GM18951 (cell line): ENCODE measurements around the gene OR2S2.

ENCODE experiments used
- POLR2A ChIP-seq: IDR thresholded peaks from 4 replicates; pipeline ENCODE4 v1.6.1; 2011; ENCODE audit warnings: mild to moderate bottlenecking; ENCODE audit not compliant: insufficient read length, insufficient read depth; ENCODE audit errors: extremely low read depth
- in situ Hi-C: fragments of 300-500 bp; cut with MboI; formaldehyde crosslinking; loops from one replicate; pipeline ENCODE4 v1.12.0; 2022; ENCODE audit warnings: low sequenced_read_pairs, mixed read lengths, inconsistent platforms; ENCODE audit not compliant: unreplicated experiment

The OR2S2 gene

DNA sequence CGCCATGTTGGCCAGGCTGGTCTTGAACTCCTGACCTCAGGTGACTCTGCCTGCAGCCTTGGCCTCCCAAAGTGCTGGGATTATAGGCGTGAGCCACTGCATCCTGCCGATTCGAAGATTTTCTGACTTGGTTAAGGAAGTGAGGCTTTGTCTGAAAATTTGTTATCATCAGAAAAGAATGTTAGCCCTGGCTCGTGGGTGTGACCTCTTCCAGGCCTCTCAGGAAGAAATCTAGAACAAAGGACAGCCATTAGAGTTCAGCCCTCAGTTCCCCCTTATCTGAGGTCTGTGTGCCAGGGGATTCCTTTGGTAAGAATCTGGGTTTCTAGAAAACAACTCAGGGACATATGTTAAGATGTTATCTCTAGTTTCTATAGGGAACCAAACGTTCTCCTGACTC is 6.2 kb downstream of the OR2S2 start:
- in situ Hi-C loops, result no loop called here
- TF ChIP-seq POLR2A, result no peak

DNA sequence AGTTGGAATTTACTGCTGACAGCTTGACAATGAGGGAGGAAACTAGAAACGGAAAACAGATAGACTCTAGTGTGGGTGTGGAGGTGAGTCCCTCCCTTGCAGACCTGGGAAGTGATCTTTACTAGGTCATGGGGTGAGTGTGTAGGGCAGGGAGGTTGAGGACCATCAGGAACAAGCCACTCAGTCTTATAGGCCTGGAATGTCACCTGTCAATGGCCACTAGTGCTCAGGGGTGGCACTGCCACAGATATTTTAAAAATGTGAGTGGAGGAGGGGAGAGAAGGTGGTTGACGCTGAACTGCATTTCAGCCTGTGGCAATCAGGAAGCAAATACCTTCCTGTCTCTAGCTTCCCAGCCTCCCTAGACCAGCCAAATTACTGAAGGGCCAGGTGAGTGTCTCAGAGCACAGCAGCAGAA is 9.0 kb downstream of the OR2S2 start:
- in situ Hi-C loops, result no loop called here
- TF ChIP-seq POLR2A, result no peak

DNA sequence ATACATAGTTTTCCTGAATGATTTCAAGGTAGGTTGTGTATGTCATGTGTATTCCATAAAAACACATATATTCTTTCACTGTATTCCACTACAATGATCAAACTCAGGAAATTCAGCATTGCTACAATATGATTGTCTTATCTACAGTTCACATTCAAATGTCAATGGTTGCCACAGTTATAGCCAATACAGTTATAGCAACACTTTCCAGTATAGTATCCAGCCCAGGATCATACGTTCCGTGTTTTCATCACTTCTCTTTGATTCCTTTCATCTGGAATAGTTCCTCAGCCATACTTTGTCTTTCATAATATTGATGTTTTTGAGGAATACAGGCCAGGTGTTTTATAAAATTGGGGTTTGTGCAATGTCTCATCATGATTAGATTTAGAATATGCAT is 9.5 kb downstream of the OR2S2 start:
- in situ Hi-C loops, result no loop called here
- TF ChIP-seq POLR2A, result no peak

DNA sequence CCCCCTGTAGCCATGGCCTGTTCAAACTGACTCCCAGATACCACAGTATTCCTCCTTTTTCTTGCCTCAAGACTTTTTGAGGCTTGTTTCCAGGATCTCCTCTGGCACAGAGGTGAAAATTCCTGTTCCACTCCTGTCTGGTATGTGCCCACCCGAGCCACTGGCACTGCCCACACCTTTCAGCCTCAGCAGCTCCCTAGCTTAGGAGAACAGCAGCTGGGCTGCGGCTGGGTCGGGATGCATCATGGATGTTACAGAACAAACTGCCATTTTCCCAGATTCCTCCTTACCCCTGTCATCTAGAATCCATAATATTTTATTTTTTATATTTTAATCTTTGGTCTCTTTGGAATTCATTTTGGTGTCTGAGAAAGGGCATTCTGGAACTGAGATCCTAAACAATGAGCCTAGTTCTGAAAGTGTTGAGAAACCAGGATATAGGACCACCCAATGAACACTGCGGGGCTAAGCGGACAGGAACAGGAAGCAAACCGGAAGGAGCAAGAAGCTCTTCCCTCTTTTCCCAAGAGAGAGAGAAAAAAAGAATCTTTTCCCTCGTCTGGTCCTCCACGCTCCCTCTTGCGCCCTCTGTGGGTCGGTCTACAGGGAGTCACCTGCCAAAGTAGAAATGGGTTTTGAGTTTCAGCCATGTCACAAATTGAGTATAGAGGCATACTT is 12.5 kb downstream of the OR2S2 start:
- in situ Hi-C loops, result no loop called here
- TF ChIP-seq POLR2A, result no peak

DNA sequence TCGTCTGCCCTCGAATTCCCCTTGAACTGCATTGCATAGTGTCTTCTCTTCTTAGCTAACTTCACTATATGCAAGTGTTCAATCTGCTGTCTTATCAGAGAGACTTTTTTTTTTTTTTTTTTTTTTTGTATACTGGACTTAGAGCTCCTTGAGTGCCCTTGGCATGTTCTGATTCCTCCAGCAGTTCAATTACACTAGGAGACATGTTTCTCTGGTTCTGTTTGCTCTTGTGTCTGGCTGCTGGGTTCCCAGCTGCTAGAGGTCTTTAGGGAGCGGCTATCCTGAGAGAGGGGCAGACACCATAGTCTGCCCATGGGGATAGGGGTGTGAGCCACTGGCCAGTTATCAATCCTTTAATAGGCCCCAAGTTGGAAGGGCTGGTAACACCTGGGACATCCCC is 13.1 kb downstream of the OR2S2 start:
- in situ Hi-C loops, result no loop called here
- no peak for TF ChIP-seq POLR2A

DNA sequence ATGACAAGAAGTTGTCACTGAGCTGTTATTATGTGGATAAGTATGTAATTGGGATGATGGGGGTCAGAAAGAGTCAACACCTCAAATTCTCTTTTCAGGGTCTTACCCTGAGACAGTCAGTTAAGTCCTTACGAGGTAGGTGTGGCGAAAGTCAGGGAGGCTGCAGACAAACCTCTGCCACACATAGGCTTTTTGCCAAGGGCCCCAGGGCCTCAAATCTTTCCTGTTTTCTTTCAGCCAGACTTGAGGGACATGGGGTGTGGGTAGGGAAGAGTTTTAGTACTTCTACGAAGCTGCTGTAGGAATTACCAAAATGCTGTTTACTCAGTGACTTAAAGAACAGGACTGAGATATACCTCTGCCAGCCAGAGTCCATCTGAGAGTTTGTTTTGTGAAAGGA is 13.8 kb downstream of the OR2S2 start:
- in situ Hi-C loops, result no loop called here
- TF ChIP-seq POLR2A, result no peak

DNA sequence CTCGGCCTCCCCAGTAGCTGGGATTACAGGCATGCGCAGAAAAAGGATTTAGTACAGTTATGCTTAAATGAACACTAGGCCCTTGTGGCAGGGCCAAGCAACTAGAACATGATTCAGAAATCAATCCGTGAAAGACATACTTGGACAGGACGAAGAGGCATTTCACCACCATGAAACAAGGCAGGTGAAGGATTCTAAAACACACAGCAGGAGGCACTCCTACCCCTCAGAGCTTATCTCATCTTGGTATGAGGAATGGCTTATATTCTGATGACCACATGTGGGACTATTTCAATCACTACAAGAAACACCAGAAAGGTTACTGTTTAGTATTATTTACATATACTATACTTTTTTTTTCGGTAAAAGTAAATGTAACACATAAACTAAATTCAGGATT is 15.7 kb downstream of the OR2S2 start:
- no peak for TF ChIP-seq POLR2A
- in situ Hi-C loops, result no loop called here

DNA sequence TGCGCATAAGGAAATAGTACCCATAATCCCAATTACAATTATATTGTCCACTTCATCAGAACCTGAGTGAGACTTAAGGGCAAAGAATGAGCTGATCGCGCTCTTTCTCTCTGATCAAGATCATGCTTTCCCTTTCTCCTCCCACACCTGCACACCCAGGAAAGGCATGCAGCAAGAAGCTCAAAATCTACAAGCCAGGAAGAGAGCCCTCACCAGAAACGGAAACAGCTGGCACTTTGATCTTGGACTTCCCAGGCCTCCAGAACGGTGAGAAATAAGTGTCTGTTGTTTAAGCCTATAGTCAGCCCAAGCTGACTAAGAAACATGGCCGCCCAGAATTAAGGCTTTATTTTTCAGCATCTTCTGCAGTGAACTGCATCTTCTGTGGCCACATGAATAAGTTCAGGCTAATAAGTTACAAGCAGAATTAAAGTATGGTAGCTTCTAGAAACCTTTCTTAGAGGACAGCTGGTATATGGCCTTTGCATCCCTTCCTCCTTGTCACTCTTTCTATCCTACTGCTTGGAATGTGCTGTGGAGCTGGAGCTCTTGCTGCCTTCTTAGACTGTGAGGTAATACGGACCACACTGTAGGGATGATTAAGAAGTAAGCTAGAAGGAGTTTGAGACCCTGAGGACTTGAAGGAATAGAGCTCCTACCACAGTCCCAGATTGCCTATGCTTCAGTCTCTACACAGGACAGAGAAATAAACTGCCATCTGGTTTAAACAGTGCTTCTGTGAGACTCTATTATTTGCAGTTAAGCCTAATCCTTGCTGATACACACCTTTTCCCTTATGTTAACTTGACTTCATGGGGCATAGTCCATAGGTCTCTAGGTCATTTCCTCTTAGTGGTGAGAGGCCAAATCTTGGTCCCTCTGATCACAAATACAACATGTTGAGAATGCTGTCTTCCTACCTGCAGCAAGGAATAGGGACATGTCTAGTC is 17.2 kb downstream of the OR2S2 start:
- TF ChIP-seq POLR2A, result no peak
- in situ Hi-C loops, result no loop called here

DNA sequence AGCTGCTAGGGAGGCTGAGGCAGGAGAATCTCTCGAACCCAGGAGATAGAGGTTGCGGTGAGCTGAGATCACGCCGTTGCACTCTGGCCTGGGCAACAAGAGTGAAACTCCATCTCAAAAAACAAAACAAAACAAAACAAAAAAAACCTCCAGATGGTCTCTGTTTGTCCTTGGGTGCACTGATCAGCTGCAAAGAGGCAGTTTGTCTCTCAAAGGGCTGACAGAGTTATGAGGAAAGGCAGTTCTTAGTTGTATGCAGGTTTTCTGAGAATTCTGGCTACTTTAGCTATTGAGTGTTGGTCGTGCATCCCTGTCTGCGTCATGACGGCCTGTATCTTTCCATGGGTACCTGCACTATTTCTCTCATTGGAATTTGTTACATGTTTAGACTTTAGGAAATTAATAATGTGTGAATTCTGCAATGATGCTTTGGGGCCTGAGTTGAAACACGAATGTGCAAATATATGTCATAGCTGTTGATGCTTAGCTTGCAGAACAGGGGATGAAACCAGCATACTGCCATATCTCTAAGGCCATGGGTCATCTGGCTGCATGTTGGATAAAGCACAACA is 18.2 kb downstream of the OR2S2 start:
- TF ChIP-seq POLR2A, result no peak
- in situ Hi-C loops, result no loop called here

DNA sequence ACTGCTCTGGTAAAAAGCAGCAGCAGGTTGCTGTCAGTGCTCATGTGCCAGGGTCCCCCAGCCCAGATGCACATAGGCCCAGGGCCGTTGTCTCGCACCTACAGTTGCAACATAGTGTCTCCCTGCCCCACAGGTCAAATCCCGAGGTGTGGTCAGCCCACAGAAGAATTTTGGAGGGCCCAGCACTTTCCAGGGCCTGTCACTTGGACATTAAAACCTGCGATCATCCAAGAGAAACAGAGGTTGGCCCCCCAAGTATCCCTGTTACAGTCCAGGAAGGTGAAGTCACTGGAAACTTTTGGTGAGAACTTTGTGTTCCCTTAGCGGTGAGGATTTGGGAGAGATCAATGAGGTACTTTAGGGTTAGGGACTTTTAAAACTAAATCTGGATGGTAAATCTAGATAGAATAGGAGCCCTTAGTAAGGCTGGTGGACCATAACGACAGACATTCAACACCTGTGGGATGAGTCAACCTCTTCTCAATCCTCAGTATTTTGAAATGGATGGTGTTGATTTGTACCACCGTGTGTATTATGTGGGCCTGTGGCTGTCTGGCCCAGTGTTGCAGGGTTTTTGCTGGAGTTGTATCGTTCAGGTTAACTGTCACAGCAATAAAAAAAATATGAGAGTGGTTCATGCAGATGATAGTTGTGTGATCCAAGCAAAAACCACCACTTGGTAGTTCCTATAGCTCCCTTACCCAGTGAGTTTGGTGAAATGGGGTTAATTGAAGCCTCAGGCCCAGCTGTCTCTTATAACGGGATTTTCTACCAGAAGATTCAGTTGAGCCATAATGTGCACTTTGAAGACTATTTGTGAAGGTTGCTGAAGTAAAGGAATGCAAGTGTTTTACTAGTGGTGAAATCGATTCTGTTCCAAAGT is 19.2 kb downstream of the OR2S2 start:
- no peak for TF ChIP-seq POLR2A
- in situ Hi-C loops, result no loop called here

DNA sequence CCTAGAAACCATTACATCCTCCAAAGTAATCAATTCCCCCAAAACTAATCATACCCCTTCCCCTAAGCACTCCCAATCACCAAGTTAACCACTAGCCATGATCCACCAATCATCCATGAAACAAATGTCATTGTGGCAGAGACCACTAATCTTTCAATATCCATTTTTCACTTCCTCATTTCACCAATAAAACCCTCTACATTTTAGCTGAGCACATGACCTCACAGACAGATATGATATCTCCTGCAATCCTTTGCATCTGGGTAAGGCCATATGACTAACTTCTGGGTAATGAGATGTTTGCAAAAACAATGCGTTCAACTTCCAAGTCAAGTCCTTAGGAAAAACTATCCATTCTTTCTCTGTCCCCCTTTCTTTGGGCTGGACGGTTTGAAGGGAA is 20.7 kb downstream of the OR2S2 start:
- no peak for TF ChIP-seq POLR2A

DNA sequence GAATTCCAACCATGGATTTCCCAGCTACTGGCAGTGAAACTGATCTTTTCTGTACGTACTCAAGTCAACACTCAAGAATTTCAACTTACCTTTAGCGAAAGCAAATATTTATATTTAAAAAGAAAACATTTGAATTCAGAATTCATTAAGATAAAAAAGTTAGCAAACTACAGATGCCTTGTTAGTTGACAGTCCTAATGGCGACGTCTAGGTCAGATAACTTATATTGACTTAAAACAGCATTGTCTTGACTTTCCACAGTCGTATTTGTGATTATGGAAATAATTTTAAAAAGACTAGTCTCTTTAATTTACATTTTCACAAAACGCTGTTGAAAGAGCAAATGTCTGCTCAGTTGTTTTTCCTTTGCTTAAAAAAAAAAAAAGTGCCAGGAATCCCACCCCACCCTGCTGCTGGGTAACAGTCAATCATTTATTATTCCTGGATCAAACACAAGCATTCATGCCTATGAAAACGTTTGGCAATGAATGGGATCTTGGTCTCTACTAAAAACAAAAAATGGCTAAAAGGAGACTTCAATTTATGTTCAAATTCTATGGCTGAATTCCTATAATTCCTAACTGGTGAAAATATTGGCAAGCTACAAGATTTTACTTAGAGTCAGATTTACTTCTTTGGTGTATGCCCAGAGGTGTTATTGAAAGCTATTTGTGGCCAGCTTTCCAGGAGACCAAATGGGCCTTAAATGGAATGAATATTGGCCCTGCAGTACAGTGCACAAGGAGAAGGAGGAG is 22.0 kb downstream of the OR2S2 start:
- no peak for TF ChIP-seq POLR2A
- in situ Hi-C loops, result no loop called here

More for the DNA sequence above, 20.7 kb downstream of the OR2S2 start:
- in situ Hi-C loops, result no loop called here
